Endometrial microvascular endothelial cells (primary cell): Measurements from ENCODE around the gene TREH. TPM values are rescaled to one million over a fixed set of nuclear protein-coding genes. Genes with fewer than 3 reads are reported as not detected.
"Not testable (repeated sequence)": the region's sequence is repeated elsewhere in the genome, so short reads cannot be mapped to it uniquely, and the experiment has no call there.

Experiments used
- in situ Hi-C: cut with HindIII; loops from 2 replicates; pipeline ENCODE4 v1.10.0; 2017; ENCODE audit warnings: low sequenced_read_pairs, low pct_unique_long_range_greater_than_20kb; ENCODE audit errors: inconsistent ontology term
- total RNA-seq: library from RNA; depleted of rRNA; stranded (reverse); fragments of >200 nt; gene quantifications from one replicate; pipeline ENCODE4 v1.2.3, GENCODE V29; 2015; ENCODE audit errors: inconsistent ontology term

Gene TREH
- total RNA-seq, 1 donor from 2014 or later = not detected

DNA sequence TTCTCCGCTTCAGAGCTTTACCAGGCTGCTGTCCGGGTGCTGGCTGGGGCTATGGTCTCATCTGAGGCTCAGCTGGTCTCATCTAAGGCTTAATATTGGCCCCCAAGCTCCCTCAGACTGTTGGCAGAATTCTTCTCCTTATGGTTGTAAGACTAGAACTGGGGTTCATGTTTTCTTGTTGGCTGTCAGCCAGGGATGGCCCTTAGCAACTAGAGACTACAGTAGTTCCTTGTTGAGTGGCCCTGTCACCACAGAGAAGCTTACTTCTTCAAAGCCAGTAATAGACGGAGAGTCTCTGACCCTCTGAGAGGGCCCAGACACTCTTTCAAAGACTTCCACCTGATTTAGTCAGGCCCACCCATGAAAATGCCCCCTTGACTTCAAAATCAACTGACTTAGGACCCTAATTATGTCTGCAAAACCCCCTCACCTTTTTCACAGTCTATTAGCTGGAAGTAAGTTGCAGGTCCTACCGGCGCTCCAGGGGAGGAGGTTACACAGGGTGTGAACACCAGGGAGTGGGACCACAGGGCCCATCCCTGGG is 24.2 kb upstream of the TREH start:
- in situ Hi-C loops = no loop called here

DNA sequence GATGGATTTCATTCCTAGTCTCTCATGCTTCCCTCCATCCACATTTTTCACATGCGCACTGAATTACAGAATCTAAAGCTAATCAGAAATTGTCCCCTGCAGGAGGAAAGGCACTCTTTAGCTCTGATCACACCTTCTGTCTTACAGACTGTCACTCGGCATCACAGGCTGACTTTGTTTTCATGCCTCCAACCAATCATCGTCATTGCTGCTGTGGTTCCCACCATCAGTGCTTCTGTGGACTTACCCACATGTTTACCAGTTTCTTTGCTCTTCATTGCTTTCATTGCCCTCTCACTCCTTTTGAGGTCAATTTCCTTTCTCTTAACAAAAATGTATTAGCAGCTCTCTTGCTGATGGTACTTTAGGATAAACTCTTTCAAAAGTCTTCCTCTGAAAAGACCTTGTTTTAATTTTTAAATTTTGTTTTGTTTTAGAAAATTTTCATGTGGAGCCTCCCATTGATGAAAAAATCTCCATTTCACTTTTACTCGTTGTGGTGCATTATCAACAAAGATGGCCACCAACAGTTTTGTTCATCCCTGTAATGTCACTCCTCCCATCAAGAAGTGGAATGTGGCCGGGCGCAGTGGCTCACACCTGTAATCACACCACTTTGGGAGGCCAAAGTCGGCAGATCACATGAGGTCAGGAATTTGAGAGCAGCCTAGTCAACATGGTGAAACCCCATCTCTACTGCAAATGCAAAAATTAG is 20.2 kb upstream of the TREH start:
- in situ Hi-C loops = no loop called here

DNA sequence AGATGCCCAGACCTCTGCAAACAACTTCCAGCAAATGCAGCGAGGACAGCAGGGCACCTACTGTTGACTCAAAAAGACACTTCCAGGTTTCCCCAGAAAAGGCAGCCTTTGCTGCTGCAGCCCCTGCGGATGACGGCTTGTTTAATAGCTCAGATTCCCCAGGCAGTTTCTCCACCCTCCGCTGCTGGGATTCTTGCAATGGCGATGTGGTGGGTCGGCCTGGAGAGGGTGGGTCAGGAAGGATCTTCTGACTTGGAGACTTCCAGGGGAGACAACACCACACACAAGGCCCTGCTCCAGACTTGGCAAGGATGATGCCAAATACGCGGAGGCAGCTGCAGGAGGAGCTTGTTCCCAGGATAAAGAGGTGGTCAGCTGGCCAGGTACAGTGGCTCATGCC is 17.9 kb upstream of the TREH start:
- in situ Hi-C loops = no loop called here

DNA sequence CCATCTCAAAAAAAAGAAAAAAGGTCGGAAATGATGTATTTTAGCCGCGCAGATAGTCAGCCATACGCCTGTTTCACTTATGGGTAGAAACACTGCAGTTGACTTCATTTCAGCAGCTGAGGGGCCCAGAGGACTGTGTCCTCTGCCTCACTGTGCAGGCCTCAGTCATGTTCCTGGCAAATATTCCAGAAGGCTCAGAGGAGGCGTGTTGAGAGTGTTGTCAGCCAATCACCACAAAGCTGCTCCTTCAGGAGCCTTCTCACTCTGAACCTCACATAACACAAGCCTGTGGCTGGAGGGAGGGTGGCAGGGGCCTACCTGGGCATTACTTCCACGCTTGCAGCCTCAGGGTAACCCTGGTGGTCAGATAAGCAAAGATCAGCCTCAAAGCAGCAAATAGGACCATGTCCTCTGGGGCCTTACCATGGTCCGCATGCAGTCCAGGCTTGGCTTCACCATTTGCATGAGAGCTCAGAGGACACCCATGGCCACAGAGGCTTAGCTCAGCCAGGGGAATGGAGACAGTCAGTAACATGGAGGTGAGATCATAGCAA is 17.3 kb upstream of the TREH start:
- in situ Hi-C loops = no loop called here

DNA sequence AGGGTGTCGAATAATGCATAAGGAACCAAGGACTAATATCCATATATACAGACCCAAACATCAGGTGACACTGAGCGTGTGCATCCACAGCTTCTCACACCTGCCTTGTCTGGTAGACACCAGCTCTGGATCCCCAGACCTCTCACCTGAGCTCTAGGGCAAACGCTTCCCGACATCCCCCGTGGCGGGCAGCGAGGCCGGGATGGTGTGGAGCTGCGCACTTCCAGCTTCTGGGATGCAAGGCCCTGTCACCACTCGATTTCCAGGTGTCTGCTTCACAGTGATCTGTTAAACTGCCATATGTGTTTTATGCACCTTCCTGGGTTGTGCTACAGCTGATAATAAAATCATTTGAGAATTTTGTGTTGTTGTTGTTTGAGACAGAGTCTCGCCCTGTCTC is 15.3 kb upstream of the TREH start:
- in situ Hi-C loops = no loop called here

DNA sequence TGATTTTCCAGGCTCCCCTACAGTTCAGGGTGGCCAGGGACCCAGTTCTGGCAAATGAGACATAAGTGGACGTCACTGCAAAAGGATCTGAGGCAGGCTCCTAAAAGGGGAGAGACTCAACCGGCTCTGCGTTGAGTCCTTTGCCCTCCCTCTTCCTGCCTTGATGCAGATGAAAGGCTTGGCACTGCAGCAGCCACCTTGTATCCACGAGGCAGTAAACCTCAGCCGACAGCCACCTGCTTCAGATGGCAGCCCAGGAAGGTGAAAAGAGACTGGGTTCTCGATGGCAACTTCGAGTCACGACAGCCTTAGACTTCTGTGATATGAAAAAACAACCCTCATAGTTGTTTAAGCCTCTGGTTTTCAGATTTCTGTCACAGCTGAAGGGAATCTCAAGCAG is 14.7 kb upstream of the TREH start:
- in situ Hi-C loops = no loop called here

DNA sequence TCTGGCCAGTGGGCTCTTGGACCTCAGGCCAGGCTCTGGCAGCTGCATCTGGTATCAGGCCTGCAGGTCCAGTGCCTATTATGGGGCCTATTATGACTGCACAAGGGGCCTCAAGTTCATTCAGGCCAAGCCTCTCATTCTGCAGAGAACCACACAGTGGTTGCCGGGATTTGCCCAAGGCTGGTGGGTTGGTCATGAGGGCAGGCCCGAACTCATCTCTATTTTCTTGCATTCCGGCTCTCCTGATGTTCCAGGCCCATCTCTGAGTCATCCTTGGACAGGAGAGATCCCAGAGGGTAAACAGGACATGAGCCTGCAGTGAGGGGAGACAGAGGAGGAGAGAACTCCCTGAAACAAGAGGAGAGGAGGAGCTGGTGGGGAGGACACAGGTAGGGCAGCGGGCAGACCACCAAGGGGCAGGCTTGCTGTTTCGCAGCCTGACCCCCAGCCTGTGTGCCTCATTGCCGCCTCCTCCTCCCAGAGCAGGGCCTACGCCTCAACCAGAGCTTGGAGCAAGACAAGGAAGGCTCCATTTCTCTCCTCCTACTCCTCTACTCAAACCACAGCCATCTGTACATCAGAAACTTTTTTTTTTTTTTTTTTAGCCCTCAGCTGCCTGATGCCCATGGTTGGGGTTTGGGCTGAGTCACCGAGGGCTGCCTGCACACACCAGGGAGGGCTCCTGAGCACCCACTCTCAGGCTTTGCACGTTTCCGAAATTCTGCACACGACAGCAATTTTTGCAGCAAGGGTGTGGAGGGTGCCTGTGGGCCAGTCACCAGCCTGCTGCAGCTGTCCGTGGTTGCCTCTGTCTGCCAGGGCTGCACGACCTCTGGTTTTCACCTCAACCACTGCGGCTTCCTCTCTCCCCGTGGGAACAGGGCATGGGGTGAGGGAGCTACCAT is 12.7 kb upstream of the TREH start:
- in situ Hi-C loops = no loop called here

DNA sequence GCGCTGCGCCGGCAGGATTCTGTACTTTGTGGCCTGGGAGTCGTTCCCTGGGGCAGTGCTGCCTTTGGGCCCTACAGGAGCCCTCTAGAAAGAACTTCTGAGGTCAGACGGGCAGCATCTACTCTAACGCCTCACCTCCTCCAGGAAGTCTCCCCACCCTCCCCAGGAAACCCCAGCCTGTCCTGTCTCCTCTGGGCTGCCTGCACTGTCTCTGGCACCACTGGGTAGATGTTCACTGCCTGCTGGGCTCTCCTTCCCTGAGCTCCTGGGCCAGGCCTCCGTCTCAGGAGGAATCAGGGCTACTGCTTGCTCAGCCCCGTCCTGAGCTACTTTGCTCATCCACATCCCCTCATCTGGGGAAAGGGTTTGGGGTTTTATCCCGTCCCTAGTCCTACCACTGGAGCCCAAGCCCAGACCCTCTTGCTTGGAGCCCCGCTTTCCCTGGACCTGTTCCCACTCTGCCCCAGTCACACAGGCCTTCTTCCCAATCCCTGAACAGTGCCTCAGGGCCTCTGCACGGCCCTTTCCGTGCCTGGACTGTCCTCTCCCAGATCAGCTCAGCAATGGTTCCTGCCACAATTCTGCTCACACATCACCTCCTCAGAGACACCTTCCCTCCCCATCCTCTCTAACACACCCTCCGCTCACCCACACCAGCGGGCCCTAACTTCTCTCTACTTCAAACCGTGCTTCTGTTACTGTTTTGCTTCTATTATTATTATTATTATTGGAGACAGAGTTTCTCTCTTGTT is 11.3 kb upstream of the TREH start:
- in situ Hi-C loops = no loop called here

DNA sequence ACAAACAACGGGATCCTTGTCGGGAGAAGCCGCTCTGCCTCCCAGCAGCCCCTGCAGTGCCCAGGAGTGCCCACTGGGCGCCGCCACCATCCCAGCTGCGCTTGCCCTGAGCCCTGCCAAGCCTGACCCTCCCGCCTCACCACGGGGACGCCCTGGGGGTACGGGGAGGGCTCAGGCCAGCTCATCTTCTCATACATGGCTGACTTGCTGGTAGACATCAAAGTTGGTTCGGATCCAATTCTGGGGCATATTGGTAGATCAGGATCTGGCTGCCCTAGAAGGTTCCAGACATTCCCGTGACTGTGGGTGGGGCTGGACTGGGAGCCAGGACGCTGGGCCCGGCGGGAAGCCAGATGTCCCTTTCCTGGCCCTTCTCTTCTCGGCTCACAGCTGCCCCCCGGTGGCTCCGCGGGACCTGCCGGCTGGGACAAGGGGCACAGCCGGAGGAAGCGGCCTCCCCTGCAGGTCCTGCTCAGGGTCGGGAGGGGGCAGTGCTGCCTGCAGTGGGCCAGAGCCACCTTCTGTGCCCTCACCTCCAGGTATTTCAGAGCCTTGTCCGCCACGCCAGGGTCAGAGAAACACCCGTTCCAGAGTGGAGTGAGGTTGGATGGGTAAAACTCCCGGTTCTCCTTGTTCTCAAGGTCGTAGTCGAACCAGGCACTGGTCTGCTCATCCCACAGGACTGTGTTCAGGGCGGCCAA is 10.6 kb upstream of the TREH start:
- in situ Hi-C loops = no loop called here

DNA sequence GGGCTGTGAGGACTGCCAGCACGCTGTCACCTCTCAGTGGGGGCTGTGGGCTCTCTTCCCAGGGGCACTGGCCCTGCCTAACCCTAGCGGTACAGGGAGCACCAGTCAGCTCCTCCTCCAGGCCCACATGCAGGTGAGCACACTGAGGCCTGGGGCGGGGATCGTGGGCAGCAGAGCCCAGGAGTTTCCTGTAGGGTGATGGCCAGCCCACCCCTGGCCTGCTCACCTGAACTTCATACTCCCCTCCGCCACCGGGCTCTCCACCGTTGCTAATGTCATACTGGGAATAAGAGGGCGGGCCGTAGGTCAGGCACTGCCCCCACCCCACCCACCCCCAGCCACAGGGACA is 10.0 kb upstream of the TREH start:
- in situ Hi-C loops = no loop called here

DNA sequence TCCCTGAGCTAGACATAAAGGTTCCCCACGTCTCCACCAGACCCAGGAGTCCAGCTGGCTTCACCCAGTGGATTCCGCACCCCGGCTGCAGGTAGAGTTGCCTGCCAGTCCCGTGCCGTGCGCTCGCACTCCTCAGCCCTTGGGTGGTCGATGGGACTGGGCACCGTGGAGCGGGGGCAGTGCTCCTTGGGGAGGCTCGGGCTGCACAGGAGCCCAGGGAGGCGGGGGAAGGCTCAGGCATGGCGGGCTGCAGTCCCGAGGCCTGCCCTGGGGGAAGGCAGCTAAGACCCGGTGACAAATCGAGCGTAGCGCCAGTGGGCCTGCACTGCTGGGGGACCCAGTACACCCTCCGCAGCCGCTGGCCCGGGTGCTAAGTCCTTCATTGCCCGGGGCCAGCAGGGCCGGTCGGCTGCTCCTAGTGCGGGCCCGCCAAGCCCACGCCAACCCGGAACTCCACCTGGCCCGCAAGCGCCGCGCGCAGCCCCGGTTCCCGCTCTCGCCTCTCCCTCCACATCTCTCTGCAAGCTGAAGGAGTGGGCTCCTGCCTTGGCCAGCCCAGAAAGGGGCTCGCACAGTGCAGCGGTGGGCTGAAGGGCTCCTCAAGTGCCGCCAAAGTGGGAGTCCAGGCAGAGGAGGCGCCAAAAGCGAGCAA is 9.5 kb upstream of the TREH start:
- in situ Hi-C loops = no loop called here

DNA sequence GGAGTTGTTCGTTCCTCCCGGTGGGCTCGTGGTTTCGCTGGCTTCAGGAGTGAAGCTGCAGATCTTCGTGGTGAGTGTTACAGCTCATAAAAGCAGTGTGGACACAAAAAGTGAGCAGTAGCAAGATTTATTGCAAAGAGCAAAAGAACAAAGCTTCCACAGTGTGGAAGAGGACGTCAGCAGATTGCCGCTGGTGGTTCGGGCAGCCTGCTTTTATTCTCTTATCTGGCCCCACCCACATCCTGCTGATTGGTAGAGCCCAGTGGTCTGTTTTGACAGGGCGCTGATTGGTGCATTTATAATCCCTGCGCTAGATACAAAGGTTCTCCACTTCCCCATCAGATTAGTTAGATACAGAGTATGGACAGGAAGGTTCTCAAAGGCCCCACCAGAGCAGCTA is 8.9 kb upstream of the TREH start:
- in situ Hi-C loops = not testable (repeated sequence)

DNA sequence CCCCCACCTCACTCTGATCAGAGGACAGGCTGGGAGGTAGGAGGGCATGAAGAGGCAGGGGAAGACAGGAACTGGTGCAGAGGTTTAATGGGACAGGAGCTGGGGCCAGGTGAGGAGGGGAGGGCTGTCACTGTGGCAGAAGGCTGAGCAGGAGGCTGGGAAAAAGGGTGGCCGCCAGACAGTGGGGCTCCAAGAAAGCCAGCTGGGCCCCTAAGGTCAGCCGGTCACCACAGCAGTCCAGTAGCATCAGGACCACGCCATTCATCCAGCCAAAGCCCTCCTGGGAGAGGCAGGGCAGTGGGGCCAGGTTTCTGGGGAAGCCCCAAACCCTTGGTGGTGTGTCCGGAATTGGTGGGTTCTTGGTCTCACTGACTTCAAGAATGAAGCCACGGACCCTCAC is 8.5 kb upstream of the TREH start:
- in situ Hi-C loops = no loop called here

DNA sequence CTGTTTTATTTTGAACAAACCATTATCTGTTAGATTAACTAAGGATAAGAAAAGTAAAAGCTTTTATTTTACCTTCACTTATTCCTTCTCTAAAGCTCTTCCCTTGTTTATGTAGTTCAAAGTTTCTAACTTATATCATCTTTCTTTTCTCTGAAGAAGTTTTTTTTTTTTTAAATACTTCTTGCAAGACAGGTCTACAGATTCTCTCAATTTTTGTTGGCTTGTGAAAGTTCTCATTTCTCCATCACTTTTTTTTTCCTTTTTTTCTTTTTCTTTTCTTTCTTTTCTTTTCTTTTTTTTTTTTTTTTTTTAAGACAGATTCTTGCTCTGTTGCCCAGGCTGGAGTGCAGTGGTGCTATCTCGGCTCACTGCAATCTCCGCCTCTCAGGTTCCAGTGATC is 4.7 kb upstream of the TREH start:
- in situ Hi-C loops = no loop called here

DNA sequence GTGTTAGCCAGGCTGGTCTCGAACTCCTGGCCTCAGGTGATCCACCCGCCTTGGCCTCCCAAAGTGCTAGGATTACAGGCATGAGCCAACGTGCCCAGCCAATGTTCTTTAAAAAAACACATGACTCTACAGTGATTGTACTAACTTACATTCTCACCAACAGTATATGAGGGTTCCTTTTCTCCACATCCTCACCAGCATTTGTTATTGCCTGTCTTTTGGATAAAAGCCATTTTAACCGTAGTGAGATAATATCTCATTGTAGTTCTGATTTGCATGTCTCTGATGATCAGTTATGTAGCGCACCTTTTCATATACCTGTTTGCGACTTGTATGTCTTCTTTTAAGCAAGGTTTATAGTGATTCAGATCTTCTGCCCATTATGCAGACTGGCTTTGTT is 3.5 kb upstream of the TREH start:
- in situ Hi-C loops = not testable (repeated sequence)

DNA sequence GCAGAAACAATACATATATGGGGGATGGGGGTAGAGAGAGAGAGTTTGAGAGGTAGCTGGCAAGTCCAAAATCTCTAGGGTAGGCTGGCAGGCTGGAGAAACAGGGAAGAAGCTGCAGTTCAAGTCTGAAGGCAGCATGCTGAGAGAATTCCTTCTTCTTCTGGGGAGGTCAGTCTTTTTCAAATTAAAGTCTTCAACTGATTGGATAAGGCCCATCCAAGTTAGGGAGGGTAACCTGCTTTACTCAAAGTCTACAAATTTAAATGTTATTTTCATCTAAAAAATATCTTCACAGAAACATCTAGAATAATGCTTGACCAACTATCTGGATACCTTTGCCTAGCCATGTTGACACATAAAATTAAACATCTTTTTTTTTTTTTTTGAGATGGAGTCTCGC is 2.9 kb upstream of the TREH start:
- in situ Hi-C loops = no loop called here

DNA sequence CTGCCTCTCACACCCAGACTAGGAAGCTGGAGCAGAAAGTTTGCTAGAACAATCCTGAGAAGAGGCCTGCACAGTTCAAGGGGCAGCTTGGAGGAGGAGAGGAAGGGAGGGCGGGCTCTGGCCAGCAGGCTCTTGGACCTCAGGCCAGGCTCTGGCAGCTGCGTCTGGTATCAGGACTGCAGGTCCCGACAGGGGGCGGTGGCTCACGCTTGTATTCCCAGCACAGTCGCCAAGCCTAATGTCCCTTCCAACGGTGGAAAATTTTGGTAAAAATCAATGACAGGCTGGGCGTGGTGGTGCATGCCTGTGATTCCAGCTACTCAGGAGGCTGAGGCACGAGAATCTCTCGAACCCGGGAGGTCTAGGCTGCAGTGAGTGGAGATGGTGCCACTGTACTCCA is 542 bp downstream of the TREH start:
- in situ Hi-C loops = not testable (repeated sequence)

DNA sequence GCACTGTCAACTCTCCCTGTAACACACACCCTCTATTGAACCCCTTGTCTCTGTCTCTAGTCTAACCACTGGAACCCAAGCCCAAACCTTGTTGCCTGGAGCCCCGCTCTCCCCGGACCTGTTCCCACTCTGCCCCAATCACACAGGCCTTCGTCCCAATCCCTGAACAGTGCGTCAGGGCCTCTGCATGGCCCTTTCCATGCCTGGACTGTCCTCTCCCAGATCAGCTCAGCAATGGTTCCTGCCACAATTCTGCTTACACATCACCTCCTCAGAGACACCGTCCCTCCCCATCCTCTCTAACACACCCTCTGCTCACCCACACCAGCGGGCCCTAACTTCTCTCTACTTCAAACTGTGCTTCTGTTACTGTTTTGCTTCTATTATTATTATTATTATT is 1.5 kb downstream of the TREH start:
- in situ Hi-C loops = no loop called here
